Measurements from ENCODE around the gene AAMP. TPM values are rescaled to one million over a fixed set of nuclear protein-coding genes. Genes with fewer than 3 reads are reported as not detected.

The AAMP gene
- polyA plus RNA-seq, 1 donor from 2014 or later, result 249 TPM

- TF ChIP-seq MXI1 (conservative IDR thresholded peaks at IDR 0.05; ENCODE audit: poor library complexity, severe bottlenecking), result no peak
- no peak for TF ChIP-seq POLR2AphosphoS5 (IDR thresholded peaks at IDR 0.05)
- TF ChIP-seq TAF1 (IDR thresholded peaks at IDR 0.05; ENCODE audit: low read depth), result no peak
Observed at GRCh38 chr2:218262237-218262600, 7.7 kb downstream of the AAMP start (continued).

GRCh38 chr2:218261423-218262236 lies 8.3 kb downstream of the AAMP start:
- TF ChIP-seq RAD21 (conservative IDR thresholded peaks at IDR 0.05) (no peak), EZH2 (IDR thresholded peaks at IDR 0.05; ENCODE audit: borderline replicate concordance, insufficient read depth, low read length, poor library complexity, severe bottlenecking) (no peak), EP300 (conservative IDR thresholded peaks at IDR 0.05; ENCODE audit: poor library complexity, severe bottlenecking) (no peak), CTCF (IDR thresholded peaks at IDR 0.05; ENCODE audit: poor library complexity, severe bottlenecking) (no peak), POLR2AphosphoS5 (IDR thresholded peaks at IDR 0.05) (no peak), REST (IDR thresholded peaks at IDR 0.05; ENCODE audit: borderline replicate concordance) (no peak), SMC3 (conservative IDR thresholded peaks at IDR 0.05; ENCODE audit: poor library complexity) (no peak)
- Histone ChIP-seq H3F3A (ENCODE audit: insufficient read depth, low read length, poor library complexity, severe bottlenecking) (no peaks in the 10 kb centered on the region), H3K4me2 (ENCODE audit: low read length) (no peak overlapping the region), H4K20me1 (ENCODE audit: insufficient read depth) (no peaks in the 10 kb centered on the region), H3K9me3 (ENCODE audit: low read length) (no peaks in the 10 kb centered on the region), H3K9me2 (ENCODE audit: insufficient read depth, low read length) (no peaks in the 10 kb centered on the region), H3K79me2 (replicated peaks; ENCODE audit: insufficient read depth, low read length) (no peaks in the 10 kb centered on the region), H3K4me3 (ENCODE audit: low read length) (no peak overlapping the region), H2AFZ (ENCODE audit: low read depth, low read length) (no peak overlapping the region), H3K36me3 (ENCODE audit: insufficient read depth, low read length) (no peaks in the 10 kb centered on the region), H3K27me3 (ENCODE audit: insufficient read depth, low read depth, low read length) (no peaks in the 10 kb centered on the region), H3K27ac (ENCODE audit: low read length) (no peak overlapping the region), H3K9ac (ENCODE audit: low read length) (no peak overlapping the region)

GRCh38 chr2:218260742-218261422 lies 9.1 kb downstream of the AAMP start, which contains the start of gene GPBAR1:
TSS of gene GPBAR1 (plus strand) at chr2:218261015. CDS start at chr2:218262725, 1,710 bp downstream.
- no peak within 1 kb of the TSS for H3K4me2 ChIP-seq (ENCODE audit: low read length)
- H3K9me2 ChIP-seq (ENCODE audit: insufficient read depth, low read length), result no peaks in the 10 kb centered on the region
- H3K27me3 ChIP-seq (ENCODE audit: insufficient read depth, low read depth, low read length), result no peaks in the 10 kb centered on the region
- no peak within 1 kb of the TSS for H3K4me3 ChIP-seq (ENCODE audit: low read length)
- H2AFZ ChIP-seq (ENCODE audit: low read depth, low read length), result no peak within 1 kb of the TSS
- H3K79me2 ChIP-seq (replicated peaks; ENCODE audit: insufficient read depth, low read length), result no peaks in the 10 kb centered on the region
- H3K27ac ChIP-seq (ENCODE audit: low read length), result no peak within 1 kb of the TSS
- TF ChIP-seq SMC3 (conservative IDR thresholded peaks at IDR 0.05; ENCODE audit: poor library complexity), result no peak
- no peak for TF ChIP-seq TAF1 (IDR thresholded peaks at IDR 0.05; ENCODE audit: low read depth)
- no peak for TF ChIP-seq EZH2 (IDR thresholded peaks at IDR 0.05; ENCODE audit: borderline replicate concordance, insufficient read depth, low read length, poor library complexity, severe bottlenecking)
- no peak for TF ChIP-seq EP300 (conservative IDR thresholded peaks at IDR 0.05; ENCODE audit: poor library complexity, severe bottlenecking)
- TF ChIP-seq POLR2AphosphoS5 (IDR thresholded peaks at IDR 0.05), result no peak
- TF ChIP-seq CTCF (IDR thresholded peaks at IDR 0.05; ENCODE audit: poor library complexity, severe bottlenecking), result no peak
- no peak for TF ChIP-seq REST (IDR thresholded peaks at IDR 0.05; ENCODE audit: borderline replicate concordance)
- TF ChIP-seq RAD21 (conservative IDR thresholded peaks at IDR 0.05), result no peak
- no peaks in the 10 kb centered on the region for H4K20me1 ChIP-seq (ENCODE audit: insufficient read depth)
- H3F3A ChIP-seq (ENCODE audit: insufficient read depth, low read length, poor library complexity, severe bottlenecking), result no peaks in the 10 kb centered on the region
- H3K9ac ChIP-seq (ENCODE audit: low read length), result no peak within 1 kb of the TSS
- H3K9me3 ChIP-seq (ENCODE audit: low read length), result no peaks in the 10 kb centered on the region
- no peaks in the 10 kb centered on the region for H3K36me3 ChIP-seq (ENCODE audit: insufficient read depth, low read length)
